Measurements from ENCODE around the gene ABCG5. TPM values are rescaled to one million over a fixed set of nuclear protein-coding genes. Genes with fewer than 3 reads are reported as not detected.

Gene ABCG5
- total RNA-seq, 1 experiment from 2014 or later: not detected

- H3K4me3 Mint-ChIP-seq (ENCODE audit: unreplicated experiment): no peak overlapping the region
- CTCF ChIA-PET: interaction anchor here (1.5 kb wide), 1 partner anchor 219 kb away, joined by 4 read pairs; no protein-coding TSS in a partner anchor
These were observed 14.1 kb downstream of the ABCG5 start for GRCh38 chr2:43824512-43824911.

GRCh38 chr2:43823751-43824150 lies 14.9 kb downstream of the ABCG5 start:
- CTCF ChIA-PET: no interaction called here
- POLR2A ChIA-PET: interaction anchor here (0.6 to 1.1 kb wide), 2 partner anchors 10 to 78 kb away, joined by 3 to 5 read pairs; no protein-coding TSS in a partner anchor
- no peaks in the 10 kb centered on the region for H3K36me3 Mint-ChIP-seq (ENCODE audit: insufficient read depth, unreplicated experiment)
- no peaks in the 10 kb centered on the region for H3K4me1 Mint-ChIP-seq (ENCODE audit: insufficient read depth, unreplicated experiment)
- no peaks in the 10 kb centered on the region for H3K9me3 Mint-ChIP-seq (ENCODE audit: unreplicated experiment)
- intact Hi-C loops (cut with micrococcal nuclease): no loop called here
- no TSS peak for BruUV-seq (replicated peaks)
- no peak for DNase-seq (ENCODE audit: unreplicated experiment)
- H3K4me3 Mint-ChIP-seq (ENCODE audit: unreplicated experiment): no peak overlapping the region
- TF ChIP-seq CTCF (IDR thresholded peaks at IDR 0.05; ENCODE audit: unreplicated experiment): no peak
- no peak overlapping the region for H3K27ac Mint-ChIP-seq (ENCODE audit: low read depth, unreplicated experiment)
- peaks cover 41% of the 10 kb centered on the region for H3K27me3 Mint-ChIP-seq (ENCODE audit: insufficient read depth, unreplicated experiment)

More at GRCh38 chr2:43824512-43824911, 14.1 kb downstream of the ABCG5 start:
- no peak overlapping the region for H3K27ac Mint-ChIP-seq (ENCODE audit: low read depth, unreplicated experiment)
- no peaks in the 10 kb centered on the region for H3K36me3 Mint-ChIP-seq (ENCODE audit: insufficient read depth, unreplicated experiment)
- no peak for DNase-seq (ENCODE audit: unreplicated experiment)
- no peaks in the 10 kb centered on the region for H3K9me3 Mint-ChIP-seq (ENCODE audit: unreplicated experiment)
- intact Hi-C loops (cut with micrococcal nuclease): no loop called here
- no peaks in the 10 kb centered on the region for H3K4me1 Mint-ChIP-seq (ENCODE audit: insufficient read depth, unreplicated experiment)
- no TSS peak for BruUV-seq (replicated peaks)
- POLR2A ChIA-PET: interaction anchor here (0.6 to 1.1 kb wide), 2 partner anchors 11 to 133 kb away, joined by 4 to 5 read pairs; no protein-coding TSS in a partner anchor
- TF ChIP-seq CTCF (IDR thresholded peaks at IDR 0.05; ENCODE audit: unreplicated experiment): no peak
- H3K27me3 Mint-ChIP-seq (ENCODE audit: insufficient read depth, unreplicated experiment): peaks cover 48% of the 10 kb centered on the region

- no TSS peak for BruUV-seq (replicated peaks)
- H3K27me3 Mint-ChIP-seq (ENCODE audit: insufficient read depth, unreplicated experiment): peaks cover 41% of the 10 kb centered on the region
- no peak for TF ChIP-seq CTCF (IDR thresholded peaks at IDR 0.05; ENCODE audit: unreplicated experiment)
- no peak overlapping the region for H3K27ac Mint-ChIP-seq (ENCODE audit: low read depth, unreplicated experiment)
- ChIA-PET CTCF (no interaction called here), POLR2A (no interaction called here)
- intact Hi-C loops (cut with micrococcal nuclease): no loop called here
- no peaks in the 10 kb centered on the region for H3K9me3 Mint-ChIP-seq (ENCODE audit: unreplicated experiment)
- no peak for DNase-seq (ENCODE audit: unreplicated experiment)
- no peaks in the 10 kb centered on the region for H3K4me1 Mint-ChIP-seq (ENCODE audit: insufficient read depth, unreplicated experiment)
- H3K36me3 Mint-ChIP-seq (ENCODE audit: insufficient read depth, unreplicated experiment): no peaks in the 10 kb centered on the region
- H3K4me3 Mint-ChIP-seq (ENCODE audit: unreplicated experiment): no peak overlapping the region
These were observed 15.8 kb downstream of the ABCG5 start for GRCh38 chr2:43822839-43823238.

GRCh38 chr2:43819491-43820163 lies 19.0 kb downstream of the ABCG5 start:
- Mint-ChIP-seq H3K27me3 (ENCODE audit: insufficient read depth, unreplicated experiment) (peaks cover 41% of the 10 kb centered on the region), H3K4me1 (ENCODE audit: insufficient read depth, unreplicated experiment) (no peaks in the 10 kb centered on the region), H3K9me3 (ENCODE audit: unreplicated experiment) (no peaks in the 10 kb centered on the region), H3K4me3 (ENCODE audit: unreplicated experiment) (no peak overlapping the region), H3K27ac (ENCODE audit: low read depth, unreplicated experiment) (no peak overlapping the region), H3K36me3 (ENCODE audit: insufficient read depth, unreplicated experiment) (no peaks in the 10 kb centered on the region)
- no TSS peak for BruUV-seq (replicated peaks)
- TF ChIP-seq CTCF (IDR thresholded peaks at IDR 0.05; ENCODE audit: unreplicated experiment): no peak
- intact Hi-C loops (cut with micrococcal nuclease): no loop called here
- ChIA-PET POLR2A (no interaction called here), CTCF (no interaction called here)
- DNase-seq (ENCODE audit: unreplicated experiment): no peak

Data from MCF 10A (cell line).